GM18526 (cell line): ENCODE data around the gene PTPRM.

Experiments used
- POLR2A ChIP-seq: IDR thresholded peaks from 3 replicates; pipeline ENCODE4 v1.6.1; 2011; ENCODE audit not compliant: insufficient read length; ENCODE audit errors: extremely low read depth

Gene PTPRM

GRCh38 chr18:8011361-8011760 is 444.2 kb downstream of the PTPRM start:
- no peak for TF ChIP-seq POLR2A

GRCh38 chr18:8011906-8012305 is 444.8 kb downstream of the PTPRM start:
- no peak for TF ChIP-seq POLR2A

DNA sequence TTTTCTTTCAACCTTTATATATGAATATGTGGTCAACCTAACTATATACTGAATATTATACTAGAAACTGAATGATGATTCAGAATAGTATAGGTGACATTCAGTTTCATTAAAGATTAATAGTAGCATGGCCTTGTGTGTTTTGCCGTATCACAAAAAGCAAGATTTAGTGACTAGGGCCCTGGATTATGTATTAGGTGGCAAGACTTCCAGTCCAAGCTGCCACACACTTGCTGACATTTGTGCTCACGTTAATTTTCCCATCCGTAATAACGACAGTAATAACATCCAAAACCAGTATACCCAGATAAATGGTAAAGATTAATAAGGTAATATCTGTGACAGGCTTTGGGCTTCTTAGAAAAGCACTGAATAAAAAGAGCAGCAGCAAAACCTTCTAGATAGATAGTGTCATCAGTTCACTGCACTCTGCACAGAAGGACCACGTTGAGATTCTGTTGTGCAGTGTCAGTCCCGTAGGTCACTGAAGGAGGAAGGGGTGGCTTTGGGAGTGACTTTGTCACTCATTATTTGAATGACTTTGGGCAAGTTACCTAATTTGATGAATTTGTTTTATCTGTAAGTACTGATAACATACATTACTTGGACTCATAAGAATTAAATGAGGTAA is 451.7 kb downstream of the PTPRM start:
- TF ChIP-seq POLR2A, result no peak

DNA sequence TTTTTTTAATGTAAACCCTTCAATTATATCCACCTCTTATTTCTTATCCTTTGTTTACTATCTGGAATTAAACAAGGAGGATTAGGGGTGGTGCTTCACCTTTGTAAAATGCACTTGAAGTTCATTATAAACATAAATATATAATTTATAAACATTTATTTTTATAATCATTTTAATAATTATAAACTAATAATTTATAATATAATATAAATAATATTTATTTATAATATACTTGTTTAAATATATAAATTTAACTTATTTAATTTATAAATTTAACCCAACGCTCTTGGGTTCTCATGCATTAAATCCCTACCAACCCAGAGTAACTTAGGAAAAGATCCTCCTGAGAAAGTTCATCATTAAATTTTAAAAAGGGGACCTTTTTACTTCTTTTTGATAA is 452.5 kb downstream of the PTPRM start:
- TF ChIP-seq POLR2A, result no peak

DNA sequence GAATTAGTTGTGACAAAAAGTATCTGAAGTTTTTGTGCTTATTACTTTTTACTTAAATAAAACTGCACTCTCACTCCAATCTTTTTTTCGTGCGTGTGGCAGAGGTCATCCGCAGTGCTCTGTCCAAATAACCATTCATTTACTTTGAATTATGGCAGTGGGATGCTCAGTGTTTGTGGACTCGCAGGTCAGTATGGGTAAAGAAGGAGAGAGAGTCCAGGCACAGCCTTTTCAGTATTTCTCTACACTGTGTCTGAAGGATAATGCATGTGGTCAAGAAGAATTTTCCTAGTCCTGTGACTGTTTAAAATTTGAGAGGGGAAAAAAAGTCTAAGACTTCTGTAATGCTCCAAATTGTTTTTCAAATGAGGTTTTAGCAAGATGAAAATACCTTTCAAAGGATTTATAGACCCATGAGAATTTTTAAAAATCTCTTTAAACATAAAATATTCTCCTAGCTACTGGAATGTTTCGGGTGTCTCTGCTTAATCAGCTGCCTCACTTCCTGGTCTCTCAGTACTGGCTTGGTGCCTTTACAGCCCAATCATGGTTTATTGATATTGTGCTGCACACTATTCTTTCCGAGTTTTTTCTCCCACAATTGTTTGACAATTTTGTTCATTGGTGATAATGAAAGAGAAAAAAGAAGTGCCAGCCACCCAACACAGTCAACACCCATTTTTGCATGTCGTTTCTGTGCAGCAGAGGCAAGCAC is 453.2 kb downstream of the PTPRM start:
- no peak for TF ChIP-seq POLR2A

GRCh38 chr18:8029061-8029460 is 461.9 kb downstream of the PTPRM start:
- no peak for TF ChIP-seq POLR2A

DNA sequence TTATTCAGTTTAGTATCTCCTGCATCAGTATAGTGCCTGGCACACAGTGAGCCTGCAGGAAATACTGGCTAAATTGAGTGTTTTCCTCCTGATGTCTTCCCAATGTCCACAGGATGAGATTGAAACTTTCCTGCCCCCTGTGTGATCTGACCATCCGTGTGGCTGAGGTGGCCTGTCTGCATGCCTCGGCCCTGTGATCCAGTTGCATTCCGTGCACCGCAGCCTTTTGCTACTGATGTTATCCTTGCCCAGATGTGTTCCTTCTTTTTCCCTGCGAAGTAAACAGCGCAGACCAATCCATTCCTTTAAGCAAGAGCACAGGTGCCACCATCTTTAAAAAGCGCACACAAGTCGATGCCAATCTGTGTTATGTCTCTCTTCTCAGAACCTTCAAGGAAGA is 462.6 kb downstream of the PTPRM start:
- no peak for TF ChIP-seq POLR2A

- TF ChIP-seq POLR2A, result no peak
These were observed 463.1 kb downstream of the PTPRM start for GRCh38 chr18:8030201-8030600.

DNA sequence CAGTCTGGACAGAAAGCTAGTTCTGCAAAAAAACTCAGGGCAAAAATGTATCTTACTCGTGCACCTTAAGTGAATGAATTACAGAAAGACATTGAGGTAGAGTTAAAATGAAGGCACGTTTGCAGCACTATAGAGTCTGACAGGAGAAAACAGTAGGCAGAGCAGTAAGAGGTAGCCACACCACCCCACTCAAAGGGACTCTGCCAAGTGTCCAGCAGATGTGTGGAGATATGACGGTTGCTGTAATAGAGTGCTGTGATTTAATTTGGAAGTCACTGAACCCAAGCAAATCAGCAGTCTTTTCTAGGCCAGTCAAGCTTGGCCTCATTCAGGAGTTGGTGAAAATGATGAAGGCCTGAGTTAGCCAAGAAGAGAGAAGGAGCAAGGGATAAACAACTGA is 464.4 kb downstream of the PTPRM start:
- TF ChIP-seq POLR2A, result no peak

DNA sequence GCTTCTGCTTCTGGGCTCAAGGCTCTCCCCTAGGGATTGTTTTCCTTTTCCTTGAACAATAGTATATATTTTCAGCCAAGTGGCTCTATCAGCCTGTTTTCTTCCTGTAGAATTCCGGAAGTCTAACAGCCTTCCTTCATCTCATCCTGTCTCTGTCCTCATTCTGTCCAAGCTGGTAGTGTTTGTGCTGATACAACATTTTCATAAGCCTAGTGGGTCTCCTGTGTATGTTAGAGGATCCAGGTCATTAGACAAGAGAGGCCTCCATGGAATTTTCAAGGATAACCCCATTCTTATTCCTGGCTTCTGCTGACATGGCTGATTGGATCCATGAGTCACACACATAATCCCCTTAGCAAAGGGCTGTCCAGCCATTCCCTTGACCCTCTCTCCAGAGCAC is 467.6 kb downstream of the PTPRM start:
- TF ChIP-seq POLR2A, result no peak

- TF ChIP-seq POLR2A, result no peak
These were observed 469.4 kb downstream of the PTPRM start for GRCh38 chr18:8036551-8036950.

DNA sequence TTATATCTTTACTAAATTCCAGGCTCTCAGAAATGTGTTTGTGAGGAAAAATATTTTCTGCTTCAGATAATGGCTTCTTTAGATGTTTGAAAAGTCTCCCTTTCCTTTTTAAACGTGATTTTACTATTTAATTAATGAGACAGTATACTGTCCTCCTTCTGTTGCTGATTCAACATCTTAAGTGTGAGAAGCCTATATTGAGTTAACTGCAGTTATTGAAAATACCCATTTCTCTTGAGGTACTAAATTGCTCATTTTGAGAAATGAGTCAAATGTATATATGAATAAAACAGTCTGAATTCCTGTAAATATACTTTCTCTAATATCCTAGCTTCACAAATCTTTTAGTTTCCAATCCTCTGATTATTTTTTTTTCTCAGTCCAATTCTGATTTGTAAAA is 470.2 kb downstream of the PTPRM start:
- no peak for TF ChIP-seq POLR2A

DNA sequence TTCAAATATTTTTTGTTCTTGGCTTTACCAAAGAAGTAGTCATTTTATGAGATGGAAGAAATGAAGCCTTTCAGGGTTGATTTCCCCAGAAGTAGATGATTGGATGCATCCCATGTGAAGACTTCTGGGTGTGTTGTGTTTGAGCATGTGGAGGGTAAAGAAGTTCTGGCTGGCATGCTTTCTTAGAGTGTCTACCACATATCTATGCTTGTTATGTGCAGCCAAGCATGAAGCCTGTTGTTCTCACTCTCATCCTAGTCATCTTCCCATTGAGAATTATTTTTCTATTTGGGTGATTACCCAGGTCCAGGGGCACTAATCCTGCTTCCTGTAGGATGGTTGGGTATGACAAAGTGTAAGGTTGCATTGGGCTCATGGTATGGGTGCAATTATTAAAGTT is 472.9 kb downstream of the PTPRM start:
- TF ChIP-seq POLR2A, result no peak

DNA sequence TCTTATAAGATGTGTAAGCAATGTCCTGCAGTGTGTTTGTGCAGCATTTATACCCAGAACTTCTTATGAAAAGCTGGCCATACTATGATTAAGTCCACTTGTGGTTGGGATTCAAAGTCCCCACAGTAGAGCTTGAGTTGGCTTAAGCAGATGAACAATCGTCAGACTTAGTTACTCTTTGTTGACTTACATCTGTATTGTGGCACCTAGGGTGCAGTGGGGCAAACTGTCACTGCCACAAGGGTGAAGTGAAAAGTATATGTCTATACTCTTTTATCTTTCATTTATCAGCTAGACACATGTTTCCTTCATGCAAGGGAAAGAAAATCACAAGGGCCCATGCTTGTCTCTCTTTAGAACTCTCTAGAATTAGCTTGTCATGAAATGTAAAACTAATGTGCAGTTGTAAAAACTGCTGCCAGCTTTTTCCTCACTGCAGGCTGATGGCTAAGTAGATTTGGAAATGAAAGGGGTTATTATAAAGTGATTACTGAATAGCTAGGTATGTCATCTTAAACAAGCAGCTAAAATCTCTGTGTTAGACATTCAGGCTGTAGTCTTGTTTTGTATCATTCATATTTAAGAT is 474.5 kb downstream of the PTPRM start:
- TF ChIP-seq POLR2A, result no peak

- no peak for TF ChIP-seq POLR2A
These were observed 476.9 kb downstream of the PTPRM start for GRCh38 chr18:8044004-8044403.

DNA sequence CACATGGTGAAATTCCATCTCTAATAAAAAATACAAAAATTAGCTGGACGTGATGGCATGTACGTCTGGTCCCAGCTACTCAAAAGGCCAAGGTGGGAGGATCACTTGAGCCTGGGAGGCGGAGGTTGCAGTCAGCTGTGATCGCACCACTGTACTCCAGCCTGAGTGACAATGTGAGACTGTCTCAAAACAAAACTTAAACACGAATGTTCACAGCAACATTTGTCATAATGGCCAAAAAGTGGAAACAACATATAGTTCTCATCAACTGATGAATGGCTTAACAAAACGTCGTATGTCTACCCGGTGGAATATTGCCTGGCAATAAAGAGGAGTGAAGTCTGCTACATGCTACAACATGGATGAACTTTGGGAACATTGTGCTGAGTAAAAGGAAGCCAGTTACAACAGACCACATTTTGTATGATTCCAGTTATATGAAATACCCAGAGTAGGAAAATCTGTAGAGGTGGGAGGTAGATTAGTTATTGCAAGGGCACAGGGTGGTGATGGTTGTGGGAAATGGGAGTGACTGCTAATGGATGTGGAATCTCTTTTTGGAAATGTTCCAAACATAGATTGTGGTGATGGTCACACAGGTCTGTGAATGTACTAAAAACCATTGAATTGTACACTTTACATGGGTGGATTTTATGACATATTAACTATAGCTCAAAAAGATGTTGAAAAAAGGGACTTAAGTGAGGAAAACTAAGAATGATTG is 478.2 kb downstream of the PTPRM start:
- no peak for TF ChIP-seq POLR2A

DNA sequence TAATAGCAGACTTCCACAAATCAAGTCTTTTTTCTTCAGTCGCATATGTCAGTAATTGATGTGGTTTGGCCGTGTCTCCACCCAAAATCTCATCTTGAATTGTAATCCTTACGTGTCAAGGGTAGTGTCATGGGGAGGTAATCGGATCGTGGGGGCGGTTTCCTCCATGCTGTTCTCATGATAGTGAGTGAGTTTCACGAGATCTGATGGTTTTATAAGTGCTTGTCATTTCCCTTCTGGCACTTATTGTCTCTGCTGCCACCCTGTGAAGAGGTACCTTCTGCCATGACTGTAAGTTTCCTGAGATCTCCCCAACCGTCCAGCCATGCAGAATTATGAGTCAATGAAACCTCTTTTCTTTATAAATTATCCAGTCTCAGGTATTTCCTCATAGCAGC is 478.8 kb downstream of the PTPRM start:
- no peak for TF ChIP-seq POLR2A

DNA sequence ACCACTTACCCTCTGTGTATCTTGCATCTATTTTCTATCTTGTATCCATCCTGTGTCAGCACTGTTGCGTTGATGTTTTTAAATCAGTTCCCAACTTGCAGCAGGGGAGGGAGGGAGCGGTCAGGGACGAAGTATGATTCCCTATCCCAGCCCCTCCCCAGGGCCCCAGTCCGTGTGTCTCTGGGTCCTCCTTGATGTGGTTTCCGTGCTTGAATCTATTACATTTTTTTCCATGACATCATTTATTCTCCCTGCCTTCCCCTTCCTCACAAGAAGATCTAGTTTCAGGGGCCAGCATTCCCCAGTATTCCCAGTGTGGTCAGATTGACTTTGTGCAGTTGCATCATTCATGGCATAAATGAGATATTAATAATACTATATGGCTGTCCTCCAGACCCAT is 479.3 kb downstream of the PTPRM start:
- TF ChIP-seq POLR2A, result no peak
